ENCODE data around the gene NOTCH1.

The NOTCH1 gene

GRCh38 chr9:136551401-136552116 lies 5.7 kb upstream of the NOTCH1 start:
- no peak overlapping the region for H3K4me2 ChIP-seq (ENCODE audit: low read depth, low read length)
- DNase-seq = no peak
- no peak overlapping the region for H2AFZ ChIP-seq (ENCODE audit: low read length)
- peaks cover 7% of the 10 kb centered on the region for H3K4me1 ChIP-seq (ENCODE audit: low read length)
- no peaks in the 10 kb centered on the region for H3K9me3 ChIP-seq (replicated peaks; ENCODE audit: insufficient read depth, low read length)
- H4K20me1 ChIP-seq (ENCODE audit: insufficient read depth, low read length) = no peaks in the 10 kb centered on the region
- H3K4me3 ChIP-seq (ENCODE audit: low read length) = no peak overlapping the region
- TF ChIP-seq EZH2 (optimal IDR thresholded peaks at IDR 0.05; ENCODE audit: low read depth, low read length) (no peak), EZH2phosphoT487 (IDR thresholded peaks at IDR 0.05; ENCODE audit: low read length) (no peak), CTCF (IDR thresholded peaks at IDR 0.05; ENCODE audit: low read length) (no peak)
- H3K27me3 ChIP-seq (replicated peaks; ENCODE audit: insufficient read depth, low read length) = peaks cover 35% of the 10 kb centered on the region
- no peak overlapping the region for H3K27ac ChIP-seq (ENCODE audit: low read length)
- H3K79me2 ChIP-seq (ENCODE audit: low read length) = no peaks in the 10 kb centered on the region; the same call in 1 of the 2 replicates
- no peaks in the 10 kb centered on the region for H3K9me2 ChIP-seq (replicated peaks; ENCODE audit: insufficient read depth, low read length)
- no peaks in the 10 kb centered on the region for H3K36me3 ChIP-seq (replicated peaks; ENCODE audit: insufficient read depth, low read length)
- H3K9ac ChIP-seq (ENCODE audit: low read length) = no peak overlapping the region
- H3F3A ChIP-seq (ENCODE audit: insufficient read depth, low read length) = peaks cover 3% of the 10 kb centered on the region; the same call in 1 of the 2 replicates

- no peak overlapping the region for H3K27ac ChIP-seq (ENCODE audit: low read length)
- no peaks in the 10 kb centered on the region for H3K9me3 ChIP-seq (replicated peaks; ENCODE audit: insufficient read depth, low read length)
- no peak for DNase-seq
- H3K79me2 ChIP-seq (ENCODE audit: low read length) = no peaks in the 10 kb centered on the region; the same call in 1 of the 2 replicates
- no peak overlapping the region for H2AFZ ChIP-seq (ENCODE audit: low read length)
- no peaks in the 10 kb centered on the region for H3K9me2 ChIP-seq (replicated peaks; ENCODE audit: insufficient read depth, low read length)
- H4K20me1 ChIP-seq (ENCODE audit: insufficient read depth, low read length) = no peaks in the 10 kb centered on the region
- H3K4me1 ChIP-seq (ENCODE audit: low read length) = peaks cover 8% of the 10 kb centered on the region
- peaks cover 9% of the 10 kb centered on the region for H3F3A ChIP-seq (ENCODE audit: insufficient read depth, low read length)
- no peak overlapping the region for H3K4me2 ChIP-seq (ENCODE audit: low read depth, low read length)
- H3K27me3 ChIP-seq (replicated peaks; ENCODE audit: insufficient read depth, low read length) = peaks cover 27% of the 10 kb centered on the region
- no peaks in the 10 kb centered on the region for H3K36me3 ChIP-seq (replicated peaks; ENCODE audit: insufficient read depth, low read length)
- no peak for TF ChIP-seq EZH2 (optimal IDR thresholded peaks at IDR 0.05; ENCODE audit: low read depth, low read length)
- TF ChIP-seq CTCF (IDR thresholded peaks at IDR 0.05; ENCODE audit: low read length) = no peak
- TF ChIP-seq EZH2phosphoT487 (IDR thresholded peaks at IDR 0.05; ENCODE audit: low read length) = no peak
- no peak overlapping the region for H3K9ac ChIP-seq (ENCODE audit: low read length)
- H3K4me3 ChIP-seq (ENCODE audit: low read length) = no peak overlapping the region
These were observed 4.8 kb upstream of the NOTCH1 start for GRCh38 chr9:136550439-136551289.

GRCh38 chr9:136549010-136549980 lies 3.4 kb upstream of the NOTCH1 start:
- no peak overlapping the region for H3K4me2 ChIP-seq (ENCODE audit: low read depth, low read length)
- H3K79me2 ChIP-seq (ENCODE audit: low read length) = peaks cover 12% of the 10 kb centered on the region

More at GRCh38 chr9:136549010-136549980, 3.4 kb upstream of the NOTCH1 start:
- no peak overlapping the region for H2AFZ ChIP-seq (ENCODE audit: low read length)
- H3K4me1 ChIP-seq (ENCODE audit: low read length) = peaks cover 8% of the 10 kb centered on the region
- H3K27ac ChIP-seq (ENCODE audit: low read length) = no peak overlapping the region
- no peak for DNase-seq
- TF ChIP-seq EZH2phosphoT487 (IDR thresholded peaks at IDR 0.05; ENCODE audit: low read length) (no peak), CTCF (IDR thresholded peaks at IDR 0.05; ENCODE audit: low read length) (no peak), EZH2 (optimal IDR thresholded peaks at IDR 0.05; ENCODE audit: low read depth, low read length) (no peak)
- H4K20me1 ChIP-seq (ENCODE audit: insufficient read depth, low read length) = peaks cover under 1% of the 10 kb centered on the region; the same call in 1 of the 2 replicates
- no peaks in the 10 kb centered on the region for H3K9me2 ChIP-seq (replicated peaks; ENCODE audit: insufficient read depth, low read length)
- H3K36me3 ChIP-seq (replicated peaks; ENCODE audit: insufficient read depth, low read length) = no peaks in the 10 kb centered on the region
- H3K4me3 ChIP-seq (ENCODE audit: low read length) = no peak overlapping the region
- H3K9ac ChIP-seq (ENCODE audit: low read length) = no peak overlapping the region
- H3F3A ChIP-seq (ENCODE audit: insufficient read depth, low read length) = peaks cover 14% of the 10 kb centered on the region
- H3K9me3 ChIP-seq (replicated peaks; ENCODE audit: insufficient read depth, low read length) = no peaks in the 10 kb centered on the region
- peaks cover 16% of the 10 kb centered on the region for H3K27me3 ChIP-seq (replicated peaks; ENCODE audit: insufficient read depth, low read length)
